Anterior cingulate cortex (tissue), 58 donors: ENCODE results near the gene SLC6A12.
"Not testable (repeated sequence)": the region's sequence is repeated elsewhere in the genome, so short reads cannot be mapped to it uniquely, and the experiment has no call there.

Experiments used
- DNase-seq, 58 donors: peaks; one replicate each; lab custom pipeline; 2025; lab: John Stamatoyannopoulos, UW

SLC6A12 gene

DNA sequence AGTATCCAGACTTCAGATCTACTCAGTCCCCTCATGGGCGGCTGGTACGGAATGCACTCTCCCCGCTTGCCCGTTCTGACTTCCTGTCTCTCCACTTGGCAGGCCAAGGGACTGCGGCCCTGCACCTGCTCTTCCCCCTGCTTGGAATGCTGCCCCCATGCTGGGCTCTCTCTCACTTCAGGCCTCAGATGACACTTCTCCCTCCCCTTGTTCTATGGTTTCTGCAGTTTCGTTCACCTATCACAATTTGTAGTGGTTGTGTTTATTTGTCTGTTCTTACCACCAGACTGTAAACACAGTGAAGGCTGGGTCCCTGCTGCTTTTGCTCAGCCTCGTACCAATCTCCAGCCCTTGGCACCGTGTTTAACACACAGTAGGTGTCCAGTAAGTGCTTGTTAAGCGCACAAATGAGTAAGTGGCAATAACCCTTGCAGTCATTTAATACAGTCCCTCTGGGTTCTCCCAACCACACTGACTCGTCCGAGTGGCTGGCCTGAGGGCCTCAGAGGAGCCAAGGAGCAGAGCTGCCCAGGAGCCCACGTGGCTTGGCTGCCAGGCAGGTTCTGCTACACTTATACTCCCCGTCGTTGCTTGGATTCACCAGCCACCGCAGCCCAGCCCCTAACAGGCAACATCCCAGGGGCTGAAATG lies 11.8 kb downstream of the SLC6A12 start:
- DNase-seq = peak in 13 of 58 donors; percentile 14 to 60 (median 25)

DNA sequence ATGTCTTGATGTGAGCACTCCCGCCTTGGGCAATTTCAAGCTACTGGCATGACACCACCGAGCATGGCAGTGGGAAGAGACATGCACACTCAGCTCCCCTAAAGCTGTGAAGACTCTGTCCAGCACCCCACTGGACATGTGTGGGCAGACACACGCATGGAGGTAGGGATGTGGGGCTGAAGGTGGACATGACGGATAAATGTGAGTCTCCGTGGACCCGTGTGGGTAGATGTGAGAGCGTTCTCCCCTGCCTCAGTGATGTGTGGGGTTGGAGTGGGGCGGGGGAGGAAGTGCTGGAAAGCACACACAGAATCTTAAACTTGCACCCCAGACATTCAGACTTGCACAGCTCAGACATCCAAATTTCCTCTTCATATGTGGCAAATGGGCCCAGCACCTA lies 12.6 kb downstream of the SLC6A12 start:
- DNase-seq = no peak

DNA sequence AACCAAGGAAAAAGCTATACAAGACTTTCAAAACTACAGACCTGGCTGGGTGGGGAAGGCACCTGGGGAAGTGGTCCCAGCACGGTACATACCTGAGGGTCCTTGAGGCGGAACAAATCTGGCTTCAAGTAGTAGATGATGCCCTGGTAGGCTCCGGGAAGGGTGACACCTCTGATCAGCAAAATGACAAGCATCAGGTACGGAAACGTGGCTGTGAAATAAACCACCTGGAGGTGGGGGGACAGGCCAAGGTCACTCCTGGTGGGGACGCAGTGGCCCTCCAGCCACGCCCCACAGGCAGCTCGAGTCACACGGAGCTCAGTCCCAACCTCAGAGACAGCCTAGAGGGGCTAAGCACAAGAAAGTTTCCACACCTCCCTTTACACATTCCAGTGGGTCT lies 15.3 kb downstream of the SLC6A12 start:
- no peak for DNase-seq

DNA sequence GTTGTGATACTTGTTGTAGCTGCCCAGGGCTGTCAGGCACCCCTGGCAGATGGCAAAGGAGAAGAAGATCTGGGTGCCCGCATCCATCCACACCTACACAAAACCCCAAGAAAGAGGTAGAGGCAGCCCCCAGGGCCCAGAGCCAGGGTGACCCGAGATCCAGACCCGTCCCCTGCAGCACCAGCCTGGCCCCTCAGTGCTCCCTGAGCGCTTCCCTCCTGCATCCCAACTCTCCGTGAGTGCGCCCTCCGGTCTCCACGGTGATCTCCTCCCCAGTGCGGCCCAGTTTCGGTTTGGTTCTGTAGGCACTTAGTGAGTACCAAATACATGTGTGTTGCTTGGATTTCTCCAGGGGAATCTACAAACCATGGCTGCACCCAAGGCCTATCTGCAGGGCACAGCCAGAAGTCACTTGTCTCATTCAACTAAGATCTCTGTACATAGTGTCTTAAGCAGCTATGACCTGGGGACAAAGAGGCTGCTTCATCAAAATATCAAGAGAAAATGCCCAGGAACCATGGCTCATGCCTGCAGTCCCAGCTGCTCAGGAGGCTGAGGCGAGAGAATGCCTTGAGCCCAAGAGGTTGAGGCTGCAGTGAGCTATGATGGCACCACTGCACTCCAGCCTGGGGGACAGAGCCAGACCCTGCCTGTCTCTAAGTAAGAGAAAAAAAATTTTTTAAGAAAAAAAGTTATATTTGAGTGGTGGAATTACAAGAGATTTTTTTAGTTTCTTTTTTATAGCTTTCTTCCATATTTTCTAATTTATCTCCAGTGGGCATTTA lies 15.9 kb downstream of the SLC6A12 start:
- DNase-seq = no peak

DNA sequence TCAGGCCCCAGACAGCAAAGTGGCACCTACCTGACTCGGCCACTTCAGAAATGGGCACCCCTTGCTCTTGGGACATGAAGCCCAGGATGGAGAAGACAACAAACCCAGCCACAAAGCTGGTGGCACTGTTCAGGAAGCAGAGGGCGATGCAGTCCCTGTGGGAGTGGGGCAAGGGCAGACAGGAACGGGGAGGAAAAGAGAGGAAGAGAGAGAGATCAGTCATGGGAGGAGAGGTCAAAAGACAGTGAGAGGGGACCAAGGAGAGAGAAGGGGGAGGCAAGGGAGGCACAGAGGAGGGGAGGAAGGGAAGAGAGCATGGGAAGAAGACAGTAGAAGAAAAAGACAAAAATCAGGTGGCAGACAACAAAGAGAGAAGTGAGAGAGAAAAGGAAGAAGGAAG lies 16.6 kb downstream of the SLC6A12 start:
- DNase-seq = no peak

DNA sequence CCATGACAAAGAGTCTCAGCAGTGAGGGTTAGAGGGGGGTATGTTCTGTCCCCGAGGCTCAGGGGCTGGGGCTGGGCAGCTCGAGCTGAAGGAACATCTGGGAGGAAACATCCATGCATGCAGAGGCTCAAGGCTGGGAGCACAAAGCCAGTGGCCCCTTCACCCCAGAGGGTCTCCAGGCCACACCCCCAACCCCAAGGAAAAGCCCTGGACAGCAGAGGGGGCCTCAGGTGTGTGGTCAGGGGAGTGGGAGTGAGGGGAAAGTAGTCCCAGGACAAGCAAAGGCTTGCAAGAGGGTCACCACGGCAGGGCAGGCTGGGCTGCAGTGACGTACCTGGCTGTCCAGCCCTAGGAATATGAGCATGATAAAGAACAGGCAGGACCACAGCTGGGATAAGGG lies 17.5 kb downstream of the SLC6A12 start:
- no peak for DNase-seq

DNA sequence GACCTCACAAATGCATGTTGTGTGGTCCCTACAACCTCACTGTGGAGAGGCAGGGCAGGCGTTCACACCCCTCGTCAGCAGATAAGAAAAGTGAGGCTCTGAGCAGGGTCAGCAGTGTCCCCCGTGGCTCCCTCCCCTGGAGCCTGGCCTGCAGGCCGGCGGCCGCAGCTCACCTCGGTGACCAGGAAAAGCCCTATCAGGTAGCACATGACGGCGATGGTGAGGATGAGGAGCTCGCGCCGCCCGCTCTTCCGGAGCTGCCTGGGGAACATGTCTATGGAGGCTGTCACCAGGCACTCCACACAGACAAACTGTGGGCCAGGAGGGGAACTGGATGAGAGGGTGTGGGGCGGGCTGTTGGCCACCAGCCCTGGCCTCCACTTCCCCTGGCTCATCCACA lies 18.0 kb downstream of the SLC6A12 start:
- no peak for DNase-seq

DNA sequence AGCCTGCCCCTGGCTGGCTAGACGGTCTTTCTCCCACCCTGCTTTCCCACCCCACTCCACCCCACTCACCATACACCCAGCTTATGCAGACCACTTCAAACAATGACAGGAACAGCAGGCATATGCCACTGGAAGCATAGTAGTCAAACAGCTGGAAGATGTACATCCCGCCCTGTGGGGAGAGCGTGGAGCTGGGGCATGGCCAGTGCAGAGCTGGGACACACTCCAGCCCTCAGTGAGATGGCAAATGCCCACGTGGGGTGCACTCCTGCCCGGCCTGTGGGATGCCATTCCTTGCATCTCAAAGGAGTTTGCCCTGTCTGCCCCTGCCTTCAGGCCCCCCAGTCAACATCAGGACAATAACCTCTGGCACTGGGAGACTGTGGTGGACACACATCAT lies 18.8 kb downstream of the SLC6A12 start:
- DNase-seq = peak in 3 of 58 donors; percentile 17 to 27 (median 20)

DNA sequence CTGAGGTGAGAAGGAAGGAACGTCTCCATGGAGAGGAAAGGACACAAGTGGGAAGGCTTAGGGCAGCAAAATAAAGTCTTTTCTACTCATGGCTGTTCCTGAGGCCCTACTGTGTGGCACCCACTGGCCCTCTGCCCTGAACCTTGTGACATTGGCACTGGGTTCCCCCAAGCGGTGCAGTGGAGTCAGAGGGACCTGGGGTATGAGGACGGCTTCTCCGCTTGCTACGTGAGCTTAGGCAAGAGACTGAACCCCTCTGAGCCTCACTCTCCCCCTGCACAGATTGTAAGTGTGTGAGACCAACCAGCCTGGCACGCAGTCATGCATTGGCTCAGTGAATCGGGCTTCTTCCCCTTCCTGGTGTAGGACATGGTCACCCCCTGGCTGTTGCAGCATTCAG lies 19.7 kb downstream of the SLC6A12 start:
- DNase-seq = no peak

DNA sequence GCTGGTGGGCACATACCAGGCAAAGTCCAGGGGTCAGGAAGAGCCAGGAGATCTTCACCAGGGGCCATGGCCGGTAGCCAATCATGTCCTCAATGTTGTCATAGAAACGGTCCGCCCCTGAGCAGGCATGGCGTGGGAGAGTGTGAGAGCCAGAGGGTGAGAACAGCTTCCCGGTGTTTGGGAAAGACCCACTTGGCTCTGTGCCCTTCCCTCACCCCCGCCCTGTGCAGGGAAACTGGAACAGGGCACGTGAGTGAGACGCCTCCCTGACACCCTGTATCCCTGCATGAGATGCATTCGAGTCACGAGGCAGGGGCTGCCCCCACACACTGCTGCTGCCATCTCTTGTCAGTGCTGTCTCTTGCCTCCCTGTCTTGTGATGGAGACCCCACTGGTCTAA lies 20.7 kb downstream of the SLC6A12 start:
- DNase-seq = peak in 32 of 58 donors; percentile 8 to 75 (median 39)

DNA sequence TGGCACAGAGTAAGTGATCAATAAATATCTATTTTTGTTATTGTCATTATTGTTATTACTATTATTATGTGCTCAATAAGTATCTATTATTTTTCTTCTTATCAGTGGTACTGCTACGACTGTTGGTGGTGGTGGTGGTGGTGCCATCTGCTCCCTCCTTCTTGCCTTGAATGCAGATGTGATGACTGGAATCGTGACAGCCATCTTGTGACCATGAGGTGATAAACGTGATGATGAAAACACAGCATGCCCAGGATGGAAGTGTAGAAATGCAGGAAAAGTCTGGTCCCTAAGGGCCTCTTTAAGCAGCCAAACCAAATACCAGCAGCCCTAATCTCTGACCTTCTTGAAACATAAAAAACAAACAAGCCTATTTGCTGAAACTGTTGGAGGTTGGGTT lies 22.4 kb downstream of the SLC6A12 start:
- DNase-seq = no peak

DNA sequence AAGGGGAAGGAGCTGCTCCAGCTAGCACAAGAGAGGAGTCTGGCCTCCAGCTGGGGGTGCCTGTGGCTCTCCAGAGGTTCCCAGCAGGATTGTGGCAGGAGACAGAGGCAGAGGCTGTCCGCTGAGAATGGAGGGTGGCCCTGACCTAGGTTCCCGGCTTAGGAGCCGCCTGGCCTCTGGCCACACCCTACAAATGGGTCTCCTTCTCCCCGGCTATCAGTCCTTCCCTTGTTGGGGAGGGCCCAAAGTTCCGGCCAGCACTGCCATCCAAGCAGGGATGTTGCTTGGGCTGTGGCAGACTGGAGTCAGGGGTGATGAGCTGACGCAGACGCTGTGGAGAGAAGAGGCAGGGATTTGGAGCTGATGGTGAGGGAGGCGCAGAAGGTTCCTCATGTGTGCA lies 23.1 kb downstream of the SLC6A12 start:
- DNase-seq = no peak

DNA sequence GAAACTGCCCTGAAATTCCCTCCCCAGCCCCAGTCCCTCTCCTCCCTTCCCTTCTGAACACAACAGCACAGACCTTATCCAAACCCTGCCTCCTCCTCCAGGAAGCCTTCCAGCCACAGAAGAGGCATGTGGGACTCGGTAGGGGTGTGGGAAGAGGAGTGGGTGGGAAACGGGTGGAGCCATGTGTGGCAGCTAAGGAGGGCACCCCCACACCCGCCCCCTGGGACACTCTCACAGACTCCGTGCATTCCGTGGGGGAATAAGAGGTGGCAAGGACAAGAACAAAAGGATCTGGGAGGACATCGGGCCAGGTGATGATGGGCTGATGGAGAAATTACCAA lies 24.4 kb downstream of the SLC6A12 start:
- no peak for DNase-seq

DNA sequence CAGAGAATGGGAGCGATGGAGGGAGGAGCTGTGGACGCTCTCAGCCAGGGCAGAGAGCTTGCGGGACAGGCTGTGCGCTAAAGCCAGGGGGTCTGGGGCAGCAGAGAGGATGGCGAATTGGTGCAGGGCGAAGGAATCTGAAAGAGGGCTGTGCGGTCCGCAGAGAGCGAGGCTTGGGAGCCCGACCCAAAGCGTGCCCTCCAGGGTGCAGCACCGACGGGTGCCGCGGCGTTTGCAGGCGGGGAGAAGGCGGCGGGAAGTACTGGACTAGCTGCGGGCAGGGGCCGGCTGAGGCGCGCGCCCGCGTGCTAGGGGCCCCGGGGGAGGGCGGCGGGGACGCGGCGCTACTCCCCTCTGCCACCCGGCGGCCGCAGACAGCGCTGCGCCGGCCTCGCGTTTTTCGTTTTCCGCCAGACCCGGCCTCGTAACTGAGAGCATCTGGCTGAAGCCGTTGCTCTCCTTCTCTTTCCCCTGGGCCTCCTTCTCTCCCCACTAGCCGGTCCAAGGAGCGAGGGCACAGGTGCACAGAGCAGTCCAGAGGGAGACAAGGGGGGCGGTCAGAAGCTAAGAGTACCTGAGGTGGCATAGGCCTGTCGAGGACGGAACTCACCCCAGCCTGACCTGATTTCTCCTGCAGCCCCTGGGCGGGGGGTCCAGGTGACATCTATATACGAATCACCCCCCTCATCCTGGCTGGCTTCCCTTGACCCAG lies 24.9 kb downstream of the SLC6A12 start:
- DNase-seq = peak in 49 of 58 donors; percentile 20 to 76 (median 49)

DNA sequence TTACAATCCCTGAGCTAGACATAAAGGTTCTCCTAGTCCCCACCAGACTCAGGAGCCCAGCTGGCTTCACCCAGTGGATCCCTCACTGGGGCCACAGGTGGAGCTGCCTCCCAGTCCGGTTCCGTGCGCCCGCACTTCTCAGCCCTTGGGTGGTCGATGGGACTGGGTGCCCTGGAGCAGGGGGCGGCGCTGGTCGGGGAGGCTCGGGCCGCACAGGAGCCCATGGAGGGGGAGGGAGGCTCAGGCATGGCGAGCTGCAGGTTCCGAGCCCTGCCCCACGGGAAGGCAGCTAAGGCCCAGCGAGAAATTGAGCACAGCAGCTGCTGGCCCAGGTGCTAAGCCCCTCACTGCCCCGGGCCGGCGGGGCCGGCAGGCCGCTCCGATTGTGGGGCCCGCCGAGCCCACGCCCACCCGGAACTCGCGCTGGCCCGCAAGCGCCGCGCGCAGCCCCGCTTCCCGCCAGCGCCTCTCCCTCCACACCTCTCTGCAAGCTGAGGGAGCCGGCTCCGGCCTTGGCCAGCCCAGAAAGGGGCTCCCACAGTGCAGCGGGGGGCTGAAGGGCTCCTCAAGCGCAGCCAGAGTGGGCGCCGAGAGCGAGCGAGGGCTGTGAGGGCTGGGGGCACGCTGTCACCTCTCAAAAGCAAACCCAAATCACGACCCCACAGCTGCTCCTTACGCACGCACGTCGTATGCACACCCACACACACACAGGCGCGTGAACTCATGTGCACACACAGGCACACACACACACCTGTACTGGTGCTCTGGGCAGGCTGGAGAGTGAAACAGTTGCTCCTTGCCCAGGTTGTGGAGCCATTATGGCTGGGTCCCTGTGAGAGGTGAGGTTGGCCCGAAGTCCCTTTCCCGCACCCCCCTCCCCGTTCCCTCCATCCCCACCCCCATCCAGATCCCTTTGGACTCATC lies 25.7 kb downstream of the SLC6A12 start:
- DNase-seq = not testable (repeated sequence)

DNA sequence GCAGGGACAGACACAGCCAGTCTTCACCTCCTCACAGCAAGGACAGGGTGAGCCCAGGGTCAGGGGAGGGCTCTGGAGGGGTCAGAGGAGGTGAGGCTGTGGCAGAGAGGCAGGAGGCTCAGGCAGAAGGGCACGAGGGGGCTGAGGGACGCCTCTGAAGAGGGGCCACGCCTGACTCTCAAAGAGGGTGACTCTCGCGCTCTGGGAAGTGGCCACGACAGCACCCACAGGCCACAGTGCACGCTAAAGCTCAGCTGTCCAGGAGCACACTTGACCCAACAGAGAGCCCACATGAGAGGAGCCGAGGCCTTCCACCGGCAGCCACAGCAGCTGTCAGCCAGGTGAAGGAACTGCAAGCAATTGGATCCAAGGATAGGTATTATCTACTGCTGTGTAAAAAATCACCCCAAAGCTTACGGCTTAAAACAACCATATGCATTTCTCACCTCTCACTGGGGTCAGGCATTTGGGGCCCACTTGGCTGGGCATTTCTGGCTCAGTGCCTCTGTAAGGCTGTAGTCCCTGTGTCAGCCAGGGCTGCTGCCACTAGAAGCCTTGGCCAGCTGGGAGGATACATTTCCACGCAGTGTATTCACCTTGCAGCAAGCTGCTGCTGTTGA lies 27.8 kb downstream of the SLC6A12 start:
- DNase-seq = no peak

DNA sequence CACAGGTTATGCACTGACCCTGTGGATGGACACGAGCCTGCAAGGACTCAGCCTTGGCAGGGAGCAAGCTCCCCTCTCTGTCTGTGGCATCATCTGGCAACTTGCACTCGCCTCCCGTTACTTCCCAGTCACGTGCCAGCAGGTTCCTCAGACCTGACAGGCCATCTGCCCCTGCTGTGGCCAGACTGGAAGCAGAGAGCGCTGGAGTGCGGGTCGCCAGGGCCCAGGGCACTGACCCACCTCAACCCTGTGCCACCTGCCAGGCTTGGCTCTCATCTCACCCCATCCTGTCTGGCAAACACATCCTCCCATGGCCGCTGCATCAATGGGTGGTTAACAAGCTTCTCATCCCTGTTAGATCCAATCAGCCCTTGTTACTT lies 28.4 kb downstream of the SLC6A12 start:
- DNase-seq = no peak

DNA sequence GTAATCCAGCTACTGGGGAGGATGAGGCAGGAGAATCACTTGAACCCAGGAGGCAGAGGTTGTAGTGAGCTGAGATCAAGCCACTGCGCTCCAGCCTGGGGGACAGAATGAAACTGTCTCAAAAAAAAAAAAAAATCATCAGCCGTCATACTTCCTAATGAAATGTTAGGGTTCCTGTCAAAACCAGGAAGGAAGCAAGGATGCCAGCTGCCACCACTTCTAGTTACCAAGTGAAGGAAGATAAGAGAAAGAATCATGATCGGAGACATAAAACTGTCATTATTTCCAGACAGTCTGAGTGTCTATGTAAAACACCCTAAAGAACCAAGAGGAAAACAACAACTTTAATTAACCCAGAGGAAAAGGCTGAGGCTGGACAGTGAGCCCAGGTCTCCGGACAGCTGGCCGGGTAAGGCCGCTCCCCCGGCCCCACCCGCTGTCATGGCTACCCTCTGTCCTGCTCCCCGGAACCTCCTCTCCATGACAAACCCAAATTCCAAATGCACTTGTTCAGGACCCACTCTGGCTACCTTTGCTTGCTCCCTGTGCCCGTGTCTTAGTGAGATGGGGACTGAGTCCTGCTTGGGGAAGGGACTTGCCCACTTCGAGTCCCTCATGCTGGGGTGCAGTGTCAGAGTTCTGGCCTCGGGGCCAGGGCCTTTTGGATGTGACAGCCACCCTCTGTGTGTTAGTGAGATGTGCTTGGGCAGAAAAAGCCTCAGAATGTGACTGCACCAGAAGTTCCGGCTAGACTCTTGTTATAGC lies 29.0 kb downstream of the SLC6A12 start:
- DNase-seq = no peak

DNA sequence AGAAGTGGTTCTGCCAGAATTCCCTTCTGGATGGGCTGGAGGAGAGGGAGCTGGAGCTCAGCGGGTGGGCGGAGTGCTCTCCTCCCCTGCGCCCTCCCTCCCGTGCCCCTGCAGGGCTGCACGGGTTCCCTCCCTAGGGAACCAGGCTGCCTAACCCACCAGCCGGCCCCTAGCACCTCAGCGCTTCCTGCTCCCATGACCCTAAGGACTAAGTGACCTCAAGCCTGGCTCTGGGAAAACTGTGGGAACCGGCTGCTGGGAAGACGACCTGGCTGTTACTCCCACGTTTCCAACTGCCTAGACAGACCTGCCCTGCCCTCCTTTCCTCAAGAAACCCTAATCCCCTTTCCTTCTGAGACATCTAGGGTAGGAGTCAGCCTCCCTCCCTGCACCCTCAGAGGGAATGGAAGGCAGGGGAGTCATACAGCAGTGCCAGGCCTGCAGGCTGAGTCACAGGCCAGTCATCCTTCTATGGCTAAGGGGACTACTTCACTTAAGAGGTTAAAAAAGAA lies 31.5 kb downstream of the SLC6A12 start:
- DNase-seq = no peak
